H1 (cell line): ENCODE measurements around the gene FPR2. TPM values are rescaled to one million over a fixed set of nuclear protein-coding genes. Genes with fewer than 3 reads are reported as not detected.
"Not testable (repeated sequence)": the region's sequence is repeated elsewhere in the genome, so short reads cannot be mapped to it uniquely, and the experiment has no call there.

ENCODE experiments used
- CTCF ChIA-PET: fragments of 300-600 bp; sonication (Branson Sonifier 250); formaldehyde crosslinking; loops from one replicate; lab custom pipeline; 2021; ENCODE audit not compliant: partially characterized antibody; lab: Charles Lee
- POLR2A ChIA-PET: fragments of 300-600 bp; sonication (Branson Sonifier 250); formaldehyde crosslinking; loops from one replicate; lab custom pipeline; 2021; ENCODE audit warnings: inconsistent platforms; ENCODE audit not compliant: partially characterized antibody; lab: Charles Lee
- DNase-seq, 2 experiments: peaks; one replicate each; pipeline versions ENCODE4 v3.0.0 to v3.0.0-alpha.2; 2010 to 2022; ENCODE audit warnings: low spot score in 2 of 2, low read depth in 1 of 2, mixed read lengths in 1 of 2
- FAIRE-seq: peaks from 2 replicates; lab custom pipeline; 2011; peaks lifted over from hg19 to GRCh38; lab: Jason Lieb, UNC
- H2AFZ ChIP-seq: 2 replicates; pipeline ENCODE4 v1.8.1; 2012; ENCODE audit warnings: low read length, inconsistent platforms
- H2AK5ac ChIP-seq: 2 replicates; pipeline ENCODE4 v1.6.1; 2013; ENCODE audit warnings: low read depth, low read length
- H2BK120ac ChIP-seq: replicated peaks from 2 replicates; pipeline ENCODE3; 2013; ENCODE audit warnings: low read depth, low read length, inconsistent platforms
- H2BK12ac ChIP-seq: 2 replicates; pipeline ENCODE4 v1.6.1; 2013; ENCODE audit warnings: low read depth, low read length
- H2BK15ac ChIP-seq: 2 replicates; pipeline ENCODE4 v1.6.1; 2013; ENCODE audit warnings: low read length
- H2BK20ac ChIP-seq: 2 replicates; pipeline ENCODE4 v1.6.1; 2013; ENCODE audit warnings: low read length
- H2BK5ac ChIP-seq: 2 replicates; pipeline ENCODE4 v1.6.1; 2013; ENCODE audit warnings: low read depth, low read length
- H3K14ac ChIP-seq: 2 replicates; pipeline ENCODE4 v1.6.1; 2013; ENCODE audit warnings: inconsistent platforms; ENCODE audit not compliant: insufficient read length
- H3K18ac ChIP-seq: 2 replicates; pipeline ENCODE4 v1.6.1; 2013; ENCODE audit warnings: low read length; ENCODE audit errors: extremely low read depth
- H3K23ac ChIP-seq: 2 replicates; pipeline ENCODE4 v1.6.1; 2013; ENCODE audit warnings: inconsistent platforms; ENCODE audit not compliant: insufficient read length
- H3K23me2 ChIP-seq: 2 replicates; pipeline ENCODE4 v1.6.1; 2013; ENCODE audit warnings: low read depth, low read length
- H3K27ac ChIP-seq: 2 replicates; pipeline ENCODE4 v1.6.1; 2011; ENCODE audit warnings: low read depth, low read length, inconsistent platforms
- H3K27me3 ChIP-seq, 4 experiments: replicated peaks in 1 of 4; 1 replicate in 1 of 4; 2 replicates in 3 of 4; pipeline versions ENCODE4 v1.6.1 to v1.8.1; 2011 to 2013; ENCODE audit warnings: low read length in 3 of 4, mild to moderate bottlenecking in 3 of 4, inconsistent platforms in 2 of 4, mixed read lengths in 2 of 4, moderate library complexity in 1 of 4; ENCODE audit not compliant: control insufficient read depth in 3 of 4, insufficient read depth in 3 of 4; ENCODE audit errors: extremely low read depth in 1 of 4
- H3K36me3 ChIP-seq, 4 experiments: 2 replicates each; pipeline versions ENCODE4 v1.6.1 to v1.8.1; 2011 to 2013; ENCODE audit warnings: mild to moderate bottlenecking in 4 of 4, low read length in 3 of 4, moderate library complexity in 2 of 4, control low read depth in 1 of 4, inconsistent platforms in 1 of 4; ENCODE audit not compliant: insufficient read depth in 4 of 4, control insufficient read depth in 2 of 4
- H3K4ac ChIP-seq: replicated peaks from 2 replicates; pipeline ENCODE3; 2013; ENCODE audit warnings: low read length, low read depth, mixed read lengths, inconsistent platforms; ENCODE audit not compliant: insufficient read length
- H3K4me1 ChIP-seq, 4 experiments: replicated peaks in 1 of 4; 1 replicate in 1 of 4; 2 replicates in 3 of 4; pipeline versions ENCODE4 v1.6.1 to v1.8.1; 2011 to 2013; ENCODE audit warnings: low read length in 3 of 4, inconsistent platforms in 2 of 4, mixed read lengths in 1 of 4; ENCODE audit not compliant: insufficient read depth in 4 of 4, control insufficient read depth in 3 of 4
- H3K4me2 ChIP-seq, 2 experiments: 2 replicates each; pipeline versions ENCODE4 v1.6.1 to v1.8.1; 2011 to 2013; ENCODE audit warnings: low read depth in 2 of 2, low read length in 2 of 2, control low read depth in 1 of 2, inconsistent platforms in 1 of 2, mild to moderate bottlenecking in 1 of 2; ENCODE audit not compliant: insufficient read depth in 1 of 2
- H3K4me3 ChIP-seq, 4 experiments: fragments of 200-600, 300-600 bp in 1 of 4; sonication (generic), shearing (Covaris generic), sonication (Bioruptor Twin) in 1 of 4; 2 replicates each; pipeline versions ENCODE4 v1.5.1 to v1.8.1; 2011 to 2016; ENCODE audit warnings: low read length in 4 of 4, low read depth in 3 of 4, control low read depth in 2 of 4, inconsistent platforms in 2 of 4, mild to moderate bottlenecking in 2 of 4, mixed read lengths in 1 of 4, moderate library complexity in 1 of 4; ENCODE audit not compliant: insufficient read depth in 2 of 4; ENCODE audit errors: extremely low read depth in 1 of 4
- H3K56ac ChIP-seq: replicated peaks from 2 replicates; pipeline ENCODE3; 2013; ENCODE audit warnings: low read depth, mild to moderate bottlenecking, mixed read lengths, low read length, inconsistent platforms; ENCODE audit not compliant: insufficient read length
- H3K79me1 ChIP-seq: 2 replicates; pipeline ENCODE4 v1.6.1; 2013; ENCODE audit warnings: low read depth, low read length, control low read depth
- H3K79me2 ChIP-seq, 2 experiments: 2 replicates each; pipeline versions ENCODE4 v1.6.1 to v1.8.1; 2012 to 2013; ENCODE audit warnings: low read length in 2 of 2, mild to moderate bottlenecking in 2 of 2, inconsistent platforms in 1 of 2; ENCODE audit not compliant: insufficient read depth in 2 of 2, control insufficient read depth in 1 of 2
- H3K9ac ChIP-seq, 4 experiments: replicated peaks in 1 of 4; 1 replicate in 1 of 4; 2 replicates in 3 of 4; pipeline versions ENCODE4 v1.6.1 to v1.8.1; 2011 to 2013; ENCODE audit warnings: low read depth in 3 of 4, low read length in 3 of 4, control low read depth in 2 of 4, mild to moderate bottlenecking in 2 of 4, moderate library complexity in 2 of 4, inconsistent platforms in 1 of 4; ENCODE audit errors: extremely low read depth in 1 of 4
- H3K9me3 ChIP-seq, 2 experiments: 2 replicates each; pipeline versions ENCODE4 v1.6.1 to v1.8.1; 2012 to 2013; ENCODE audit warnings: mild to moderate bottlenecking in 2 of 2, moderate library complexity in 2 of 2, control low read depth in 1 of 2, inconsistent platforms in 1 of 2, low read depth in 1 of 2, low read length in 1 of 2, mixed read lengths in 1 of 2; ENCODE audit not compliant: insufficient read depth in 2 of 2
- H4K20me1 ChIP-seq, 2 experiments: replicated peaks in 1 of 2; 2 replicates each; pipeline versions ENCODE3 to v1.8.1; 2011 to 2013; ENCODE audit warnings: inconsistent platforms in 2 of 2, low read length in 2 of 2, mild to moderate bottlenecking in 1 of 2; ENCODE audit not compliant: insufficient read depth in 2 of 2, control insufficient read depth in 1 of 2
- H4K5ac ChIP-seq: 2 replicates; pipeline ENCODE4 v1.6.1; 2013; ENCODE audit warnings: low read length, low read depth, mixed read lengths, inconsistent platforms; ENCODE audit not compliant: insufficient read length
- H4K8ac ChIP-seq: 2 replicates; pipeline ENCODE4 v1.8.0; 2013; ENCODE audit warnings: mild to moderate bottlenecking, moderate library complexity, low read length, inconsistent platforms; ENCODE audit not compliant: insufficient read depth; ENCODE audit errors: extremely low read depth
- H4K91ac ChIP-seq: replicated peaks from 2 replicates; pipeline ENCODE3; 2013; ENCODE audit warnings: low read length, mixed read lengths, inconsistent platforms; ENCODE audit not compliant: insufficient read length
- WGBS, 2 experiments: shearing (Covaris generic) in 1 of 2; methylation state at CpG; one replicate each; pipeline versions ENCODE4 v1.1.6 to v1.1.7; 2013 to 2015; ENCODE audit warnings: low lambda C conversion rate in 2 of 2, mixed read lengths in 2 of 2, inconsistent platforms in 1 of 2, low coverage in 1 of 2, missing lambda C conversion rate in 1 of 2; ENCODE audit not compliant: insufficient replicate concordance in 2 of 2, insufficient coverage in 1 of 2, insufficient read length in 1 of 2; ENCODE audit errors: extremely low coverage in 1 of 2, missing lambda C conversion rate in 1 of 2; 5-methylcytosine and 5-hydroxymethylcytosine counted together
- polyA plus RNA-seq, 7 experiments: library from polyadenylated mRNA; depleted of rRNA in 3 of 7; stranded (reverse) in 5 of 7; unstranded in 2 of 7; fragments of >200 nt in 5 of 7; fragments of 200-250 nt in 2 of 7; gene quantifications; 1 replicate in 5 of 7; 2 replicates in 1 of 7; 4 replicates in 1 of 7; pipeline versions ENCODE4 v1.2.1 to v1.2.3, GENCODE V29; 2011 to 2013; ENCODE audit warnings: missing spikeins in 2 of 7, mixed read lengths in 2 of 7
- total RNA-seq: library from RNA; stranded (reverse); fragmentation: NEBNext Ultra II Directional; extraction: Animal tissue kit (Norgen Biotek cat#: 25700); gene quantifications from 2 replicates; pipeline ENCODE4 v1.2.1, GENCODE V29; 2021

FPR2 gene
- total and polyA plus RNA-seq, 2 of the 8 experiments (the other 6 are each of a cell fraction or from before 2014, with no cell fraction given), result 0.17 TPM; not detected in 1

DNA sequence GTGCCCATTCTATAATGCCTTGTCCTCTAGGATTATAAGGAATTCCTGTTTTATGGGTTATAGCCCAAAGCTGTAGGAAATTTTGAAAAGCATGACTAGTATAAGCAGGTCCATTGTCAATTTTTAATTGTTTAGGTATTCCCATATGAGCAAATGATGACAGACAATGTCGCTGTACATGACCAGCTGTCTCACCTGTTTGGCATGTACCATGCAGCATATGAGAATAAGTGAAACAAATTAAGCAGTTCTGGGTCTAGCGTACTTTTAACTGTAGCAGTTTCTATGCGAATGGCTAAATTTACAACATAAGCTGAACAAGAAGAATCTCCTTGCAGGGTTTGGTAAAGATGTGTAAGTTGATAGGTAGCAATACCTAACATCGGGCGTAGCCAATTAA is 45.6 kb downstream of the FPR2 start:
- not testable (repeated sequence) for H3K23ac ChIP-seq, H4K20me1 ChIP-seq, H2BK120ac ChIP-seq, H3K36me3 ChIP-seq, H3K79me2 ChIP-seq, H2BK5ac ChIP-seq, H2AFZ ChIP-seq, H2AK5ac ChIP-seq, H2BK20ac ChIP-seq, H3K18ac ChIP-seq, H4K91ac ChIP-seq, H4K8ac ChIP-seq, H2BK12ac ChIP-seq, H3K23me2 ChIP-seq, H4K5ac ChIP-seq, H3K9ac ChIP-seq, H3K4me3 ChIP-seq, H2BK15ac ChIP-seq, DNase-seq, H3K79me1 ChIP-seq, FAIRE-seq, H3K4ac ChIP-seq, H3K27ac ChIP-seq, H3K56ac ChIP-seq, H3K27me3 ChIP-seq, H3K4me1 ChIP-seq, H3K14ac ChIP-seq
- ChIA-PET CTCF (interaction anchor here (0.9 kb wide), 1 partner anchor 11 kb away, joined by 3 read pairs; the partner anchor contains the start of gene FPR3), POLR2A (interaction anchor here (0.9 to 1.4 kb wide), 2 partner anchors 49 to 242 kb away, joined by 4 read pairs; partner anchors contain the start of gene ZNF432)
- peaks cover 11 to 18% of the 10 kb centered on the region in 2 experiments; a peak in 3 of 4 replicates for H3K9me3 ChIP-seq
- 81% methylated on average over 5 of the region's 5 CpGs; no CpG with 5 or more reads in 1 of the 2 experiments for WGBS, 2 experiments
- H3K4me2 ChIP-seq, result peak overlapping the region in 1 of 2 experiments; percentile 33; a peak in 1 of 4 replicates
